ENCODE results near the gene HIVEP1.

HIVEP1 gene

DNA sequence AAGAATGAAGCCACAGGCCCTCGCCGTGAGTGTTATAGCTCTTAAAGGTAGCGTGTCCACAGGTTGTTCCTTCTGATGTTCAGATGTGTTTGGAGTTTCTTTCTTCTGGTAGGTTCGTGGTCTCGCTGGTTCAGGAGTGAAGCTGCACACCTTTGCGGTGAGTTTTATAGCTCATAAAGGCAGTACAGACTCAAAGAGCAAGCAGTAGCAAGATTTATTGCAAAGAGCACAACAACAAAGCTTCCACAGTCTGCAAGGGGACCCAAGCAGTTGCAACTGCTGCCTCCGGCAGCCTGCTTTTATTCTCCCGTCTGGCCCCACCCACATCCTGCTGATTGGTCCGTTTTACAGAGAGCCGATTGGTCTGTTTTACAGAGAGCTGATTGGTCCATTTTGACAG, 5.2 kb downstream of the HIVEP1 start:
- in situ Hi-C loops (cut with MboI; ENCODE audit: low sequenced_read_pairs) = no loop called here

DNA sequence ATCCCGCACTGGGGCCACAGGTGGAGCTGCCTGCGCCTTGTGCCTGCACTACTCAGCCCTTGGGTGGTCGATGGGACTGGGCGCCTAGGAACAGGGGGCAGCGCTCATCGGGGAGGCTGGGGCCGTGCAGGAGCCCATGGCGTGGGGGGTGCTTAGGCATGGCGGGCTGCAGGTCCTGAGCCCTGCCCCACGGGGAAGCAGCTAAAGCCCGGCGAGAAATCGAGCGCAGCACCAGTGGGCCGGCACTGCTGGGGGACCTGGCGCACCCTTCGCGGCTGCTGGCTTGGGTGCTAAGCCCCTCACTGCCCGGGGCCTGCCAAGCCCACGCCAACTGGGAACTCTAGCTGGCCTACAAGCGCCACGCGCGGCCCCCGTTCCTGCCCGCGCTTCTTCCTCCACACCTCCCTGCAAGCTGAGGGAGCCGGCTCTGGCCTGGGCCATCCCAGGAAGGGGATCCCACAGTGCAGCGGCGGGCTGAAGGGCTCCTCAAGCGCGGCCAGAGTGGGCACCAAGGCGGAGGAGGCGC, 5.8 kb downstream of the HIVEP1 start:
- in situ Hi-C loops (cut with MboI; ENCODE audit: low sequenced_read_pairs) = no loop called here

DNA sequence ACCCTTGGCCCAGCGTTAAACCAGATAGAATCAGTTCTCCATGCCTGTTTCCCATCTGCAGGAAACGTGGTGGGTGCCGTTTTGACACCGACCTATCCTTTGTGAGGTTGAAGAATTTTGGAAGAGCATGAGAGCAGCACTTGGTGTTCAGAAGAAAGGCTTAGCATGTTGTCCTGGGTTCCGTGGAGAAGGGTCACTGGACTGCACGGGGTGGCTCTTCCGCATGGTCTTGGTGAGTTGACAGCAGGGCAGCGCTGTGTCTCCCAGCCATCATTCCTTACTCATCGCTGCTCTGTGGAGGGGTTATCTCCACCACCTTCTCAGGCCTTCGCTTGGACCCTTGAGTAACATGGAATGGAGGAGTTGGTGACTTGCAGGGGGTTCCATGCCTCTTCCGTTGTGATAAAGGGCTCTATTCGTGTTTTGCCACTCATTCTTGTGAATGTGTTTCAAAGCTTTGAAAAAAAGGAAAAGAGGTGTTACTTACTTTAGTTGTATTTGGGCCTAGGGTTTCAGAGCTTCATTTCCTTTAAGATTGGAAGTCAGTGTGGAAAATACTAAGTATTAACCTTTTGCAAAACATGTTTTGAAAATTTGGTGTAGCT, 8.2 kb downstream of the HIVEP1 start:
- in situ Hi-C loops (cut with MboI; ENCODE audit: low sequenced_read_pairs) = no loop called here

DNA sequence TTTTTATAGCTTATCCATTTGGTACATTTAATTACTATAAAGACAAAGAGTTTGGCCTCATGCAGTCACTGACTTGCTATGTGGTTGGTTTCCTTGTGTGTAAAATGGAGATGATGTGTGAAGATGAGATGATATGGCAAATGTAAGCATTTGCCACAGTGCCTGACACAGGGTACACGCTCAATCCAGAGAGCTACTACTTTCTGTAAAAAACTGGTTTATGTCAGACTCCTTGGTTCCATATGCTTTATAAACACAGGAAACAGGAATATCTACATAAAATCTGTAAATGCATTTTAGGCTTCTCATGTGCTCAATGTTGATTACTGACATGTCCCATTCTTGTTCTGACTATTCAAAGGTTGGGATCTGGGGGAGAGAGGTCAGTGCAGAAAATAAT, 10.4 kb downstream of the HIVEP1 start:
- in situ Hi-C loops (cut with MboI; ENCODE audit: low sequenced_read_pairs) = no loop called here

DNA sequence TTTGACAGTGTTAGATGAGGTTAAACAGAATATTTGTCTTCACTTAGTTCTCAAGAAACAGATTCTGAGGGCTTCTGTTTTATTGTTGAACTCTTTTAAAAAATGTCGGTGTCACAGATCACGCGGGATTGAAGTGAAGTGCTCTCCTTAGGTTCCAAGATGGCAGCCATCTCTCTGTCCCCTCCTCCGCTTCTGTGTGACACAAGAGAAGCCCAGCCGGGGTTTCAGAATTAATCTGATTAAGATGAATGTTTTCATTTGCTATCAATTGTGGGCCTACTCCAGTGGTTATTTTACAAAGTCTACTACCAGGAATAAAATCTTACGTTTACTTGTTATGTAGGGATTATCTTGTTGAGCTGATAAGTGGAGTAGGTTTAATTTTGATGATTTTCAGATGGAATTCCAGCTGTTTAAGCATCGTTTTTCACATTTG, 10.9 kb downstream of the HIVEP1 start:
- in situ Hi-C loops (cut with MboI; ENCODE audit: low sequenced_read_pairs) = no loop called here

DNA sequence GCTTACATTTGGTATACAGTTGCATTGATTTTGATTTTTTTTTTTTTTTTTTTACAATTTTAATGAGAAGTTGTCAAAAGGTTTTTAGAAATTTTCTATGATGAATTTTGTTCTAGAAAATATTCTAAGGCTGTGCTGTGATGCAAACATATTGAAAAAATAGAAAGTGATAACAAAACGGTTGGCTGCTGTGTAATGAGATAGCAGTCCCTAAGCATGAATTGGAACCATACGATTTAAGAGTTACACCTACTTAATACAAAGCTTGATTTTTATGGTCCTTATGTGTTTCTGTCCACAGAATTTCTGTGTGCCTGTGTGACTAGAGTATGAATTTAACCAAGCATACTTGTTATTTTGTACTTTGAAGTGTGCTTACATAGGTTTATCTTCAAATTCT, 12.1 kb downstream of the HIVEP1 start:
- in situ Hi-C loops (cut with MboI; ENCODE audit: low sequenced_read_pairs) = no loop called here

DNA sequence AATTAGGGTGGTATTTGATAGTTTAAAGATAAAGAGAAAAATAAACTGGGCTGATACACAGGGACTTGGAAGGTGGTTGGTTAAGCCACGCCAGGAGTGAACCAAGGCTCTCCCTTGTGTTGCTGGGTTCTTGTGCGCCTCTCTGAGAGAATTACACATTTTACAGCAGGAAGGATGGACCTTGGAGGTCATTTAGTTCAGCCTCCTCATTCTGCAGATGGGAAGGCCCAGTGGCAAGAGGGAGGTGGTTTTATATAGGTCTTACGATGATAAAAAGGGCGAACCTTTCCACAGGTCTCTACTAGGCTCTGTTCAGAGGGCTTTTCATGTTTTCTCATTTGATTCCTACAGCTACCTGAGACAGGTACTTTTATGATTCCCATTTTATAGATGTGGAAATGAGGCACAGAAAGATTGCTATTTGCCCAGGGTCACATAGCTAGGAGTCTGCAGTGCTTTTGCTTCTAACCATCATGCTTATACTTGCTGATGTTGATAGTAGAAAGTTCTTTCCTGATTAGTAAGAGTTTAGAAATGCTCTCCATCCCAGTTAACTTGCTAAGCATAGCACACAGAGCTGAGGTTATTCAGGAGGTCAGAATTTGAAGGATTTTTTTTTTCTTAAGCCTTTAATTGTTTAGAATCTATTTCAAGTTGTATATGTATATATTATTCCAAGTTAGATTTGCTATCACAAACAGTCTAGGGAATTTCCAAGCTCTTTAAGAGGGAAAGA, 12.8 kb downstream of the HIVEP1 start:
- in situ Hi-C loops (cut with MboI; ENCODE audit: low sequenced_read_pairs) = no loop called here

DNA sequence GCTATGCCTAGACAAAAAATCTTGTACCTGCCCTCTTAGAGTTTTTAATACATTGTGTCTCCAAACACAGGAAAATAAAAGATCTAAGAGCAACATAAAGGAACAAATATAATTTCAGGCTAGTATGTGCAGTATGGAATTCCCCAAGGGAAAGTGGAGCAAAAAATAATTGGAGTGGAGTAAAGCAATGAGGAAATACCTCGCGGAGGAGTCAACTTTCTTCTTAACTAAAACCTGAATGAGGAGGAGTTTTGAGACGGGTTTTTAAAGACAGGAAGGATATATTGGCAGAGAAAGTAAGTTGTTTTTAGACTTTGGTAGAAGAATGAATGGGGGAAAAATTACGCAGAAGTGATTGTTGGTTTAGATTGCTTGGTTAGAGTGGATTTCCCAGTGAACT, 14.0 kb downstream of the HIVEP1 start:
- in situ Hi-C loops (cut with MboI; ENCODE audit: low sequenced_read_pairs) = no loop called here

DNA sequence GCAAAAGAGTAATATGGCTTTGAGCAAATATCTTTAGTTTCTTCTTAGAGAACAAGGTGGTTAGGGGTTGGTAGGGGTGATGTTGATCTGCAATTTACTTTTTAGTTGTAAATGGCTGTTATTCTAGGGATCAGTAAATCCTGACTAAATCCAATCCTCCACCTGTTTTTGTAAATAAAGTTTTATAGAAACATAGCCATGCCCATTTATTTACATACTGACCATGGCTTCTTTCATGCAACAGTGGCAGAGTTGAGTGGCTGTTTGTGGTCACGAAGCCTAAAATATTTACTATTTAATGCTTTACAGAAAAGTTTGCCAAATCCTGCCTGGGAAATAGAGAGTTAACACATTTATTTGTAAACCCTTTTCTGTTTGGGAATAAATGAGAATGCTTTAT, 14.7 kb downstream of the HIVEP1 start:
- in situ Hi-C loops (cut with MboI; ENCODE audit: low sequenced_read_pairs) = no loop called here

DNA sequence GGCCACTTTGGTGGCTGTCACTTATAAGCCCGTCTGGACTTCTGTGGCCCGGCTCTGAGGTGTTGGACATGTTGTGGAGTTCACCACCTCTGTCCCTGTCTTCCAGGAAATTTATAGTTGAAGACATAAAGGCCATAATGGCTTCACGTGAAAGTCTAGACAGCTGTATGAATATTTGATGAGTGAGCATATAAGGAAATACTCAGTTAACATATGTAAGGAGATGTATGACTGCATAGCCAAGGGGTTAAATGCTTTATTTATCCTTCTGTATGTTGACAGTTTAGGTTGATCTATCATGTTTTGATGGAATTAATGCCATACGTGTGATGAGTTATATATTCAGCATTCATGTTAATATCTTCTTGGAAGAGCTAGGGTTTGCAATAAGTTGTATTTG, 16.1 kb downstream of the HIVEP1 start:
- in situ Hi-C loops (cut with MboI; ENCODE audit: low sequenced_read_pairs) = no loop called here

DNA sequence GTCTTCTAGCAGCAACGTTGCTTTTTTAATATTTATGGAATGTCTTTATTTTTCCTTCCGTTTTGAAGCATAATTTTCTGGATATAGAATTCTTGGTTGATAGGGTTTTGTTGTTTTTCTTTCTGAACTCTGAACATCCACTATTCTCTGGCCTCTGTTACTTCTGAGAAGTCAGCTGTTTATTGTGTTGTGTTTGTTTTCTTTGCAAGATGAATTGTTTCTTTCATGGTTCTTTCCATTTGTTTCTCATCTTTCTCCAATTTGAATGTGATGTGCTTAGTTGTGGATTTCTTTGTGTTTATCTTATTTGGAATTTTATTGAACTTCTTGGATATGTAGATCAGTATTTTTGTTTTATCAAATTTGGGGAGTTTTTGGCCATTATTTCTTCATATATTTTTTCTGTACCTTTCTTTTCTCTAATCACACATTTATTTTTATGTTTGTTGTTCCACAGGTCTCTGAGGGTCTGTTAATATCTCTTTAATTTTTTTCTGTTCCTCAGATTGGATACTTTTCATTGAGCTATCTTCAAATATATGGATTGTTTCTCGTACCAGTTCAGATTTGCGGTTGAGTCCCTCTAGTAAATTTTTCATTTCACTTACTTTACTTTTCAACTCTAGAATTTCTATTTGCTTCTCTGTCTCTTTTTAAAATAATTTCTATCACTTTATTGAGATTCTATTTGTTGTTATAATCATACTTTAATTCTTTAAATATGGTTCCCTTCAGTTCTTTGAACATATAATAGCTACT, 18.0 kb downstream of the HIVEP1 start:
- in situ Hi-C loops (cut with MboI; ENCODE audit: low sequenced_read_pairs) = no loop called here

DNA sequence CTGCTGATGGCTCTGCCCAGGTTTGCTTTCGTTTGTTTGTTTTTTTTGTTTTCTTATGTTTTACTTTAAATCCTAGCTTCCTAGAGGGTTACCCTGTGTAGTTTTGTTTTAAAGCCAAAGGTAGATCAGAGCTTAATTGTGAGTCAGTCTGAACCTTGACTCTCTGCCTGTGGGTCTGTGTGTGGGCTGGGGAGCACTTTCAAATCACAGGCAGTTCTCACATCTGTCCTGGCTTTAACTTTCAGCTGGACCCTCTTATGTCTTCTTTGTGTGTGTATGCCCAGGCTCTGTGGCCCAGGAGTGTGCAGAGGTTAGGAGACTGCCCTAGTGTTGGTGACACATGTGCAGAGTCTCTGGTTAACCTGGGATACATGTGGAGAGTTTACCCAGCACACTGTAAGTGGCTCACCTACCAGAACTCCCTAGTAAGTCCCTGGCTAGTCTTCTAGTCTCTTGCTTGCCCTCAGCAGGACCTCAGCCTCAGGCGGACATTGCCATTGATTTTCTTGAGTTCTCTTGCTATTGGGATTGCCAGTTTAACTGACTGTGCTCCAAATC, 19.0 kb downstream of the HIVEP1 start:
- in situ Hi-C loops (cut with MboI; ENCODE audit: low sequenced_read_pairs) = no loop called here

DNA sequence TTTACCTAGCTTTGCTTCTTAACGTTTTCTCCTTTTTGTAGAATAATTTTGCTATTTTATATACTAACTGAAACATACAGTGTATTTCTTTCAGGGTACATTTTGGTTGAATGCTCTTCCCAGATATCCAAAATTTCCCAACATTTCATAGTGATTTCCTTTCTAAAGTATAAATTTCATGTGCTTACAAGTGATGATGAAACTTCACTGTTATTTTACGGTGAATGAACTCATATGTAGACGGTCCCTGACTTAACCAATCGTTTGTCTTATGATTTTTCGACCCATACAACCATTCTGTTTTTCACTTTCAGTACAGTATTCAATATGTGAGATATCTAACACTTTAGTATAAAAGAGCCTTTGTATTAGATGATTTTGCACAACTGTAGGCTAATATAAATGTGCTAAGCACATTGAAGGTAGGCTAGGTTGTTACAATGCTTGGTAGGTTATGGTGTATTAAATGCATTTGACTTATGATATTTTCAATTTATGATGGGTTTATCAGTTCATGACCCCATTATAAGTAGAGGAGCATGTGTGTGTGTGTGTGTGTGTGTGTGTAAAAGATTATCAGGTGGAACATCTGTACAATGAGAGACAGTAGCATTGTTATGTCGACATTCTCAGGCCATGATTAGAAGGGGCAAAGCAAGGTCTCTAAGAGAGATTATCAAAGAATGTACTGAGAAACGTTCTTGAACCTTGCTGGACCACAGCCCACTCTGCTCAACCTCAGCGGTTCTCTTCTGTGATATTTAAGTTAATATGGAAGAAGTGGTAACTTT, 20.9 kb downstream of the HIVEP1 start:
- in situ Hi-C loops (cut with MboI; ENCODE audit: low sequenced_read_pairs) = no loop called here

DNA sequence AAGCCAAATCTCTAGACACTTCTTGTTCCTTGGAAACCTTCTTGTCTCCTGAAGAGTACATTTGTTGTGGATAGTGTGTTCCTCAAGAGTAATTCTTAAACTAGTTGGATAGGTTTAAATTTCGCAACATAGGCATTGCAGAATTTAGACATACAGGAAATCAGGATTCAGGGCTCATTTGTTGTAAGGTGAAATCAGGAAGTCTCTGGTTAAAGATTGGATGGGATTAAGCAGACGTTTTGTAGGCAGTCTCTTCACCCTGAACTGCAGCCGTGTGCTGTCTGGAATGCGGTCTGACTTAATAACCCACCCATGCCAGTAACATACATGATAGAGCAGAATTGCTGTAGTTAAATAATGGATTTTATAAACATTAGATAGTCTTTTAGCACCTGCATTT, 21.7 kb downstream of the HIVEP1 start:
- in situ Hi-C loops (cut with MboI; ENCODE audit: low sequenced_read_pairs) = no loop called here

DNA sequence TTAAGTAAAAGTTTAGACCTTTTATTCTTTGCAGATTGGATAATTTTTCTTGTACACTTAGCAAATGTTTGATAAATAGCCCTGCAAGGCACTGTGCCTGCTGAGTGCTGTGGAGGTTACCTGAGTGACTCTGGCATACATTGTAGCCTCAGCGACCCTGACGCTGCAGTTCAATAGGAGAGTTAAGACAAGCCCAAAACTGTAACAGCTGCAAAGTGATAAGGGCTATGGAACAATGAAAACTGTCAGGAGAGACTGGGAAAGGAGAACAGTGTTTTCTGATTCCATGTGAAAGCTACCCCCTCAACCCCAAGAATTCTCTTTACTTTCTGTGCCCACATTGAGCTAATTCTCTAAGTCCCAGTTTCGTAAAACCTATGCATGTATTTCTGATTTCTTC, 22.2 kb downstream of the HIVEP1 start:
- in situ Hi-C loops (cut with MboI; ENCODE audit: low sequenced_read_pairs) = no loop called here

DNA sequence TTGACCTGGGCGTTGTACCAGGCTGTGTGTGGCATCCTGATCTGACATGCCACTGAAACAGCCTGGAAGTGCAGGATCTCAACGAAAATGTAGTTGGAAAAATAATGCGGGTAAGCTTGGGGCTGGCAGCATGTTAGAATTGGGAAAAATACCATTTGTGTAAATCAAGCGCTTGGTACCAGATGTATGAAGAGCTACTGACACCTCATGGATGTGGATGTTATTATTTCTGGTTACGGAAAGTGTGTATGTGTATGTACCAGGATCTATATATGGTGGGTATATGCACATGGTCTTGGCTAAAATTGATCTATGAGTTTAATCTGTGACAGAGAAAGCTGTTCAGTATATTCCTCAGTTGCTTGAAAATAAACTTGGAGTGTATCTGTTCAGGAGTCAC, 22.7 kb downstream of the HIVEP1 start:
- in situ Hi-C loops (cut with MboI; ENCODE audit: low sequenced_read_pairs) = no loop called here

DNA sequence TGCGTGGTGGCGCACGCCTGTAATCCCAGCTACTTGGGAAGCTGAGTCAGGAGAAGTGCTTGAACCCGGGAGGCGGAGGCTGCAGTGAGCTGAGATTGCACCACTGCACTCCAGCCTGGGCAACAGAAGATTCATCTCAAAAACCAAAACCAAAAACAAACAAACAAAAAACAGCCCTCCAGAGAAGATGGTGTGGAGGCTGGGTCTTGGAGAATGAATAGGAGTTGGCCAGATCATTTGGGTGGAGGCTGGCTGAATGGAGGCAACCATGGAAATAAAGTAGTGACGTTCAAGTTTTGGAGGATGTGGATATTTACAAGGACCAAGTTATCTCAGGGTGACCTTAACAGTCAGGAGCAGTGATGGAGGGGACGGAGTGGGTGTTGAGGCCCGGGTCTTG, 24.7 kb downstream of the HIVEP1 start:
- in situ Hi-C loops (cut with MboI; ENCODE audit: low sequenced_read_pairs) = no loop called here

DNA sequence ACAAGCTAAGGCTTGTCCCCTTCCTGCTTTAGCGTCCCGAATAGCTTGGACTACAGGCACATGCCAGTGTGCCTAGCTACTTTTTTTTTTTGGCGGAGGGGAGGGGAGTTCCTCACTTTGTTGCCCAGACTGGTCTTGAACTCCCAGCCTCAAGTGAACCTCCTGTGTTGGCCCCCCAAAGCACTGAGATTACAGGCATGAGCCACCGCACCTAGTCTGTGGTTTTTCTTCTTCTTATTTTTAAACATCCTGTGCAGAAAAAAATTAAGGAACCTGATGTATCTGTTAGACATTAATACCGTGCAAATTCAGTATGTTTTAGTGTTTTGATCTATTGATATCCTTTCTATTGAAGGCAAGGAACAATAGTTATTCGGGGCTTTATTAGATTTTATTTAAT, 25.7 kb downstream of the HIVEP1 start:
- in situ Hi-C loops (cut with MboI; ENCODE audit: low sequenced_read_pairs) = no loop called here

DNA sequence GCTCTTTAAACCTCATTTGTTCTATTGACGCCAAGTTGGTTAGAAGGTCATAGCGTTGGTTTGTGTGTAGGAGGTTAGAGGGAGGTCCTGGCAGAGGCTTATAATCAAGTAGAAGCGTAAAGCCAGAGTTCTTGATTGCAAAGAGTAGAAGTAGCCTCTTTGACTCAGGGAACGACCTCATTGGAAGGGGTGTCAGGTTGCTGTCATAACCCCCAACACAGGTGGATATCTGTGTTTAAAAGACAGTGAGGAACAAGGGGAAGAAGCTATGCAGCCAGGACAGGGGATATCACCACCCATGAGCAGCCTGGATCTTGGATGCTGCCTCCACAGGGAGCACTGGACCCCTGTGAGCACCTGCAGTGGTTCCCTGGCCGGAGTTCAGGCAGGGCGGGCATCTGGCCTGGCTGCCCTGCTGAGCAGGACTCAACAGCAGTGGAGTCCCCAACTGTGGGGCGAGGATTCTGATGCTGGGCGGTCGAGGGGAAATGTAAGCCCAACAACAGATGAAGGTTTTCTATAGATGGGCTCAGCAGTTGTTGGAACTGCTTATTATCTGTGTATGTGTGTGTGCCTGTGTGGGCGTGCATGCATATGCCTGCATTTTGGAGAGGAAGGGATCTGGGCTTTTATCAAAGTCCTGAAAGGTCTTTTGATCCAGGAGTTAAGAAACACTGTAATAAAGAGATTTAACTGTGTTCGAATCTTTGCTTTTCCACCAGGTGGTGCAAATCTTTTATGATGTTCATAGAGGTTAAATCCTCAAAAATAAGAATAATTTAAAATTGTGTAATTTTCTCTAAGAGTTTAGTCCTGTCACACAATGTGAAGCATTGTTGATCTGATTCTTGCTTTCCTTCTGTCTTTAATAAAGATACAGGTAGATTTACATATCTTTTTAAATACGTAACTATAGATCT, 27.7 kb downstream of the HIVEP1 start:
- in situ Hi-C loops (cut with MboI; ENCODE audit: low sequenced_read_pairs) = no loop called here

DNA sequence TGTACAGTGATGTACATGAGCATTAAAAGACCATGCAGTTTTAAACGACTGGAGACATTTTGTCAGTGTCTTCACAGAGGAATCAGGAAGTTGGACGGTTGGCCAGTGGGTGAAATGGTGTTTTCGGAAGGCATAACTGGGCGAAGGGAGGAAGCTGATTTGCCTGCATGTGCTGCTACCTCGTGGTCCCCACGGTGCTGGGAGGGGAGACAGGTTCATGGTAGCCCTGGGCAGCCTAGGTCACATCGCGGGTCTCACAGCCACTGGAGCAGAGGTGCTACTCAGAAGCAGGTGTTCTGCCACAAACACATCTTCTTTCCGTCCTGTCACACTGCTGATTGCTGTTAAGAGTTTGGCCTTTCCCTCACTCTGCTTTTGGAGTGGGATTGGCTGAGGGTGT, 35.2 kb downstream of the HIVEP1 start:
- in situ Hi-C loops (cut with MboI; ENCODE audit: low sequenced_read_pairs) = no loop called here
